ENCODE measurements around the gene ACAN.

- no peak for TF ChIP-seq CTCF (conservative IDR thresholded peaks at IDR 0.05 in 1 of 2, IDR thresholded peaks at IDR 0.05 in 1 of 2; ENCODE audit: extremely low read depth in 1 of 2, insufficient read depth in 1 of 2, low read depth in 1 of 2, low read length in 2 of 2)
- TF ChIP-seq EZH2 (IDR thresholded peaks at IDR 0.05; ENCODE audit: borderline replicate concordance, low read length), result no peak
Observed at GRCh38 chr15:88788036-88788435, 15.2 kb upstream of the ACAN start.
